HepG2 (cell line): ENCODE data around the gene AKAP6. TPM values are rescaled to one million over a fixed set of nuclear protein-coding genes. Genes with fewer than 3 reads are reported as not detected.

Source experiments
- ATAC-seq: fragments of 200-7000 bp; cut with Tn5 transposase; 3 replicates; pipeline ENCODE4 v1.9.1; 2020; ENCODE audit warnings: mild to moderate bottlenecking, moderate library complexity
- BruUV-seq: library from RNA; stranded (reverse); fragments of 400-500 nt; replicated peaks from 2 replicates; lab custom pipeline; 2021; lab: Mats Ljungman, UMichigan
- CTCF ChIA-PET: fragments of 300-600 bp; formaldehyde crosslinking; extraction: SDS; loops from one replicate; lab custom pipeline; 2021; ENCODE audit warnings: low total read pairs, inconsistent platforms, low intra/inter-chr PET ratio; lab: Yijun Ruan, JAX
- POLR2A ChIA-PET: fragments of 350-600 bp; sonication (Branson Sonifier 250); formaldehyde crosslinking; loops from one replicate; lab custom pipeline; 2020; ENCODE audit warnings: antibody characterized with exemption, inconsistent platforms; lab: Yijun Ruan, JAX
- DNase-seq: peaks from one replicate; pipeline ENCODE4 v3.0.0-alpha.2; 2015; ENCODE audit warnings: low spot score
- FAIRE-seq: peaks from 3 replicates; lab custom pipeline; 2011; peaks lifted over from hg19 to GRCh38; lab: Jason Lieb, UNC
- H2AFZ ChIP-seq: one replicate; pipeline ENCODE4 v1.6.1; 2011; ENCODE audit warnings: low read length, inconsistent platforms
- H3K27ac ChIP-seq: fragments of 300-600 bp; 3 replicates; pipeline ENCODE4 v1.8.0; 2011; ENCODE audit warnings: mixed run types, mild to moderate bottlenecking, mixed read lengths, low read length, inconsistent platforms; ENCODE audit not compliant: insufficient read depth; ENCODE audit errors: extremely low read length
- H3K27me3 ChIP-seq, 2 experiments: fragments of 200-600 bp in 1 of 2; 2 replicates in 1 of 2; 3 replicates in 1 of 2; pipeline versions ENCODE4 v1.6.0 to v1.8.0; 2011; ENCODE audit warnings: low read length in 2 of 2, mild to moderate bottlenecking in 2 of 2, moderate library complexity in 2 of 2, inconsistent platforms in 1 of 2; ENCODE audit not compliant: insufficient read depth in 2 of 2, control insufficient read depth in 1 of 2
- H3K36me3 ChIP-seq, 2 experiments: fragments of 200-600 bp in 1 of 2; replicated peaks in 1 of 2; 2 replicates in 1 of 2; 3 replicates in 1 of 2; pipeline versions ENCODE4 v1.5.1 to v1.8.0; 2011; ENCODE audit warnings: low read length in 2 of 2, inconsistent platforms in 1 of 2; ENCODE audit not compliant: insufficient read depth in 2 of 2, control insufficient read depth in 1 of 2
- H3K4me1 ChIP-seq: 2 replicates; pipeline ENCODE4 v1.5.1; 2012; ENCODE audit warnings: low read length, inconsistent platforms; ENCODE audit not compliant: insufficient read depth
- H3K4me2 ChIP-seq: 2 replicates; pipeline ENCODE4 v1.6.0; 2011; ENCODE audit warnings: low read depth, low read length, inconsistent platforms
- H3K4me3 ChIP-seq, 3 experiments: fragments of 200-600 bp in 1 of 3; sonication (generic), shearing (Covaris generic) in 1 of 3; replicated peaks in 1 of 3; 2 replicates each; pipeline ENCODE4 v1.5.1; 2011 to 2016; ENCODE audit warnings: low read length in 3 of 3, inconsistent platforms in 2 of 3, low read depth in 2 of 3, mild to moderate bottlenecking in 2 of 3, control low read depth in 1 of 3, mixed read lengths in 1 of 3; ENCODE audit not compliant: insufficient read depth in 1 of 3
- H3K79me2 ChIP-seq: one replicate; pipeline ENCODE4 v1.6.1; 2011; ENCODE audit warnings: low read length, inconsistent platforms; ENCODE audit not compliant: insufficient read depth
- H3K9ac ChIP-seq: 2 replicates; pipeline ENCODE4 v1.6.0; 2011; ENCODE audit warnings: mild to moderate bottlenecking, low read depth, low read length, inconsistent platforms; ENCODE audit not compliant: insufficient read depth
- H3K9me3 ChIP-seq: 2 replicates; pipeline ENCODE4 v1.5.1; 2012; ENCODE audit warnings: mild to moderate bottlenecking, low read length
- H4K20me1 ChIP-seq: 2 replicates; pipeline ENCODE4 v1.6.0; 2011; ENCODE audit warnings: inconsistent platforms, mild to moderate bottlenecking, low read length, moderate library complexity; ENCODE audit not compliant: insufficient read depth
- ARNT2 ChIP-seq: sonication (generic); formaldehyde crosslinking; IDR thresholded peaks from 2 replicates; pipeline ENCODE4 v1.8.0; 2022; ENCODE audit warnings: mild to moderate bottlenecking, low read depth, missing genetic modification reagents, moderate library complexity
- FOXP1 ChIP-seq, 2 experiments: fragments of 450-650 bp in 1 of 2; IDR thresholded peaks; 2 replicates each; pipeline ENCODE4 v1.6.1; 2017 to 2018; ENCODE audit warnings: antibody characterized with exemption in 1 of 2
- NFE2 ChIP-seq: sonication (generic); formaldehyde crosslinking; IDR thresholded peaks from 2 replicates; pipeline ENCODE4 v1.4.0; 2020; ENCODE audit warnings: missing genetic modification reagents
- PHF20 ChIP-seq: sonication (generic); formaldehyde crosslinking; IDR thresholded peaks from 2 replicates; pipeline ENCODE4 v1.5.0; 2020; ENCODE audit warnings: mild to moderate bottlenecking, missing genetic modification reagents
- SMARCE1 ChIP-seq: fragments of 450-650 bp; IDR thresholded peaks from 2 replicates; pipeline ENCODE4 v1.6.1; 2017; ENCODE audit warnings: borderline replicate concordance
- ZBTB1 ChIP-seq: sonication (generic); formaldehyde crosslinking; IDR thresholded peaks from 2 replicates; pipeline ENCODE4 v1.4.0; 2020; ENCODE audit warnings: missing genetic modification reagents, borderline replicate concordance
- ZNF841 ChIP-seq: sonication (generic); formaldehyde crosslinking; IDR thresholded peaks from 2 replicates; pipeline ENCODE4 v1.8.1; 2023; ENCODE audit warnings: missing genetic modification reagents, borderline replicate concordance
- ZSCAN25 ChIP-seq: sonication (generic); formaldehyde crosslinking; IDR thresholded peaks from 2 replicates; pipeline ENCODE4 v1.8.0; 2022; ENCODE audit warnings: mild to moderate bottlenecking, missing genetic modification reagents
- WGBS: methylation state at CpG from one replicate; pipeline ENCODE4 v1.1.6; 2017; ENCODE audit warnings: low lambda C conversion rate; 5-methylcytosine and 5-hydroxymethylcytosine counted together
- in situ Hi-C: cut with HindIII; loops from 2 replicates; pipeline ENCODE4 v1.10.0; 2017; ENCODE audit warnings: low pct_unique_long_range_greater_than_20kb; ENCODE audit not compliant: extremely low pct_ligation_motif_present
- intact Hi-C: fragments of 100-400 bp; cut with micrococcal nuclease; formaldehyde crosslinking; loops from one replicate; pipeline ENCODE4 v1.10.0; 2022; ENCODE audit not compliant: unreplicated experiment
- polyA plus RNA-seq, 8 experiments: library from polyadenylated mRNA; depleted of rRNA in 3 of 8; stranded (reverse) in 7 of 8; unstranded in 1 of 8; fragments of >200 nt; fragmentation: Illumina TruSeq in 4 of 8; extraction: Trizol in 4 of 8; gene quantifications; 2 replicates each; pipeline versions ENCODE4 v1.2.1 to v1.2.3, GENCODE V29; 2011 to 2016; ENCODE audit warnings: low read depth in 4 of 8, missing spikeins in 1 of 8, mixed read lengths in 1 of 8; ENCODE audit not compliant: insufficient read depth in 1 of 8
- total RNA-seq, 5 experiments: library from RNA; depleted of rRNA; stranded (reverse); fragments of >200 nt; fragmentation: Illumina TruSeq; extraction: Trizol; gene quantifications; 2 replicates each; pipeline ENCODE4 v1.2.3, GENCODE V29; 2016; ENCODE audit warnings: low read depth in 1 of 5
- TF ChIP-seq, protein P1 (sequence below): sonication (generic); formaldehyde crosslinking; IDR thresholded peaks from 2 replicates; pipeline ENCODE4 v1.4.0; 2020; ENCODE audit warnings: missing genetic modification reagents
- TF ChIP-seq, protein P2 (sequence below): sonication (generic); formaldehyde crosslinking; IDR thresholded peaks from 2 replicates; pipeline ENCODE4 v1.5.1; 2020; ENCODE audit warnings: missing genetic modification reagents, mild to moderate bottlenecking, borderline replicate concordance

Gene AKAP6
- total and polyA plus RNA-seq, 2 of the 13 experiments (the other 11 are each of a cell fraction or from before 2014, with no cell fraction given) = 1.4 TPM

- TF ChIP-seq, protein P1, sequence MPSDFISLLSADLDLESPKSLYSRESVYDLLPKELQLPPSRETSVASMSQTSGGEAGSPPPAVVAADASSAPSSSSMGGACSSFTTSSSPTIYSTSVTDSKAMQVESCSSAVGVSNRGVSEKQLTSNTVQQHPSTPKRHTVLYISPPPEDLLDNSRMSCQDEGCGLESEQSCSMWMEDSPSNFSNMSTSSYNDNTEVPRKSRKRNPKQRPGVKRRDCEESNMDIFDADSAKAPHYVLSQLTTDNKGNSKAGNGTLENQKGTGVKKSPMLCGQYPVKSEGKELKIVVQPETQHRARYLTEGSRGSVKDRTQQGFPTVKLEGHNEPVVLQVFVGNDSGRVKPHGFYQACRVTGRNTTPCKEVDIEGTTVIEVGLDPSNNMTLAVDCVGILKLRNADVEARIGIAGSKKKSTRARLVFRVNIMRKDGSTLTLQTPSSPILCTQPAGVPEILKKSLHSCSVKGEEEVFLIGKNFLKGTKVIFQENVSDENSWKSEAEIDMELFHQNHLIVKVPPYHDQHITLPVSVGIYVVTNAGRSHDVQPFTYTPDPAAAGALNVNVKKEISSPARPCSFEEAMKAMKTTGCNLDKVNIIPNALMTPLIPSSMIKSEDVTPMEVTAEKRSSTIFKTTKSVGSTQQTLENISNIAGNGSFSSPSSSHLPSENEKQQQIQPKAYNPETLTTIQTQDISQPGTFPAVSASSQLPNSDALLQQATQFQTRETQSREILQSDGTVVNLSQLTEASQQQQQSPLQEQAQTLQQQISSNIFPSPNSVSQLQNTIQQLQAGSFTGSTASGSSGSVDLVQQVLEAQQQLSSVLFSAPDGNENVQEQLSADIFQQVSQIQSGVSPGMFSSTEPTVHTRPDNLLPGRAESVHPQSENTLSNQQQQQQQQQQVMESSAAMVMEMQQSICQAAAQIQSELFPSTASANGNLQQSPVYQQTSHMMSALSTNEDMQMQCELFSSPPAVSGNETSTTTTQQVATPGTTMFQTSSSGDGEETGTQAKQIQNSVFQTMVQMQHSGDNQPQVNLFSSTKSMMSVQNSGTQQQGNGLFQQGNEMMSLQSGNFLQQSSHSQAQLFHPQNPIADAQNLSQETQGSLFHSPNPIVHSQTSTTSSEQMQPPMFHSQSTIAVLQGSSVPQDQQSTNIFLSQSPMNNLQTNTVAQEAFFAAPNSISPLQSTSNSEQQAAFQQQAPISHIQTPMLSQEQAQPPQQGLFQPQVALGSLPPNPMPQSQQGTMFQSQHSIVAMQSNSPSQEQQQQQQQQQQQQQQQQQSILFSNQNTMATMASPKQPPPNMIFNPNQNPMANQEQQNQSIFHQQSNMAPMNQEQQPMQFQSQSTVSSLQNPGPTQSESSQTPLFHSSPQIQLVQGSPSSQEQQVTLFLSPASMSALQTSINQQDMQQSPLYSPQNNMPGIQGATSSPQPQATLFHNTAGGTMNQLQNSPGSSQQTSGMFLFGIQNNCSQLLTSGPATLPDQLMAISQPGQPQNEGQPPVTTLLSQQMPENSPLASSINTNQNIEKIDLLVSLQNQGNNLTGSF (CRISPR knock-in tag) = no peak
- TF ChIP-seq ZBTB1 (CRISPR knock-in tag) (no peak), FOXP1 (IDR thresholded peaks at IDR 0.05) (no peak), FOXP1 (CRISPR knock-in tag; IDR thresholded peaks at IDR 0.05) (no peak), SMARCE1 (no peak), ZNF841 (CRISPR knock-in tag) (no peak)
These were observed 98.8 kb downstream of the AKAP6 start (continued) for GRCh38 chr14:32427726-32428528.

- intact Hi-C loops = no loop called here
- CTCF ChIA-PET = no interaction called here
- Histone ChIP-seq H3K27me3 (no peaks in the 10 kb centered on the region), H3K4me1 (no peaks in the 10 kb centered on the region), H3K4me2 (no peak overlapping the region), H3K79me2 (no peaks in the 10 kb centered on the region), H4K20me1 (no peaks in the 10 kb centered on the region), H3K27ac (no peak overlapping the region), H2AFZ (no peak overlapping the region), H3K9ac (no peak overlapping the region), H3K4me3 (no peak overlapping the region), H3K9me3 (no peaks in the 10 kb centered on the region), H3K36me3 (no peaks in the 10 kb centered on the region)
- DNase-seq (no peak), FAIRE-seq (no peak), ATAC-seq (no peak)
- in situ Hi-C loops = no loop called here
- POLR2A ChIA-PET = no interaction called here
- TF ChIP-seq NFE2 (no peak), ZSCAN25 (CRISPR knock-in tag) (no peak), PHF20 (CRISPR knock-in tag) (no peak), ARNT2 (CRISPR knock-in tag) (no peak)
- TF ChIP-seq, protein P2, sequence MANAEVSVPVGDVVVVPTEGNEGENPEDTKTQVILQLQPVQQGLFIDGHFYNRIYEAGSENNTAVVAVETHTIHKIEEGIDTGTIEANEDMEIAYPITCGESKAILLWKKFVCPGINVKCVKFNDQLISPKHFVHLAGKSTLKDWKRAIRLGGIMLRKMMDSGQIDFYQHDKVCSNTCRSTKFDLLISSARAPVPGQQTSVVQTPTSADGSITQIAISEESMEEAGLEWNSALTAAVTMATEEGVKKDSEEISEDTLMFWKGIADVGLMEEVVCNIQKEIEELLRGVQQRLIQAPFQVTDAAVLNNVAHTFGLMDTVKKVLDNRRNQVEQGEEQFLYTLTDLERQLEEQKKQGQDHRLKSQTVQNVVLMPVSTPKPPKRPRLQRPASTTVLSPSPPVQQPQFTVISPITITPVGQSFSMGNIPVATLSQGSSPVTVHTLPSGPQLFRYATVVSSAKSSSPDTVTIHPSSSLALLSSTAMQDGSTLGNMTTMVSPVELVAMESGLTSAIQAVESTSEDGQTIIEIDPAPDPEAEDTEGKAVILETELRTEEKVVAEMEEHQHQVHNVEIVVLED (CRISPR knock-in tag) = no peak
- BruUV-seq = no TSS peak
- WGBS = 40% methylated on average over 4 of the region's 4 CpGs
These were observed 99.8 kb downstream of the AKAP6 start for GRCh38 chr14:32428875-32429274.
